CD4-positive, alpha-beta memory T cell (primary cell): Measurements from ENCODE around the gene WDR93. TPM values are rescaled to one million over a fixed set of nuclear protein-coding genes. Genes with fewer than 3 reads are reported as not detected.

Experiments used
- CTCF ChIA-PET: fragments of 350-600 bp; sonication (Branson Sonifier 250); formaldehyde crosslinking; loops from one replicate; lab custom pipeline; 2021; ENCODE audit warnings: inconsistent platforms; ENCODE audit not compliant: partially characterized antibody; lab: Charles Lee
- POLR2A ChIA-PET: fragments of 350-600 bp; sonication (Branson Sonifier 250); formaldehyde crosslinking; loops from one replicate; lab custom pipeline; 2021; ENCODE audit not compliant: partially characterized antibody; lab: Charles Lee
- DNase-seq, 5 donors: peaks; one replicate each; pipeline versions ENCODE4 v3.0.0 to v3.0.0-alpha.2; 2020 to 2022; ENCODE audit warnings: mixed read lengths in 1 of 5
- H3K27ac ChIP-seq: one replicate; pipeline ENCODE4 v1.7.0; 2013; ENCODE audit warnings: low read depth, low read length
- H3K27me3 ChIP-seq: 2 replicates; pipeline ENCODE4 v1.7.0; 2013; ENCODE audit warnings: mild to moderate bottlenecking, low read length, moderate library complexity; ENCODE audit not compliant: insufficient read depth
- H3K36me3 ChIP-seq: 2 replicates; pipeline ENCODE4 v1.7.0; 2013; ENCODE audit warnings: mild to moderate bottlenecking, low read length, moderate library complexity; ENCODE audit not compliant: insufficient read depth
- H3K4me1 ChIP-seq: 2 replicates; pipeline ENCODE4 v1.7.0; 2013; ENCODE audit warnings: mild to moderate bottlenecking, low read length, moderate library complexity; ENCODE audit not compliant: insufficient read depth
- H3K4me3 ChIP-seq, 2 donors: one replicate each; pipeline ENCODE4 v1.7.0; 2013; ENCODE audit warnings: low read length in 2 of 2, mild to moderate bottlenecking in 1 of 2
- H3K9me3 ChIP-seq, 2 donors: one replicate each; pipeline ENCODE4 v1.7.0; 2013; ENCODE audit warnings: low read length in 2 of 2, control low read depth in 1 of 2; ENCODE audit not compliant: control insufficient read depth in 1 of 2
- H3K27ac Mint-ChIP-seq, 7 donors: one replicate each; pipeline ENCODE4 v1.8.0; 2020 to 2021; ENCODE audit warnings: mixed read lengths in 7 of 7, mild to moderate bottlenecking in 6 of 7, inconsistent platforms in 3 of 7, moderate library complexity in 3 of 7
- H3K27me3 Mint-ChIP-seq, 2 donors: one replicate each; pipeline ENCODE4 v1.8.0; 2020 to 2021; ENCODE audit warnings: mixed read lengths in 2 of 2
- H3K36me3 Mint-ChIP-seq, 2 donors: one replicate each; pipeline ENCODE4 v1.8.0; 2020 to 2021; ENCODE audit warnings: mixed read lengths in 2 of 2, inconsistent platforms in 1 of 2, mild to moderate bottlenecking in 1 of 2
- H3K4me1 Mint-ChIP-seq, 4 donors: one replicate each; pipeline ENCODE4 v1.8.0; 2020 to 2021; ENCODE audit warnings: mixed read lengths in 4 of 4, mild to moderate bottlenecking in 1 of 4
- H3K4me3 Mint-ChIP-seq, 8 donors: one replicate each; pipeline ENCODE4 v1.8.0; 2020 to 2021; ENCODE audit warnings: mixed read lengths in 8 of 8, mild to moderate bottlenecking in 7 of 8, moderate library complexity in 6 of 8, inconsistent platforms in 3 of 8
- H3K9me3 Mint-ChIP-seq, 8 donors: one replicate each; pipeline ENCODE4 v1.8.0; 2020 to 2021; ENCODE audit warnings: mixed read lengths in 8 of 8, mild to moderate bottlenecking in 5 of 8, inconsistent platforms in 3 of 8, moderate library complexity in 1 of 8
- intact Hi-C: fragments of 100-400 bp; cut with micrococcal nuclease; formaldehyde crosslinking; loops from one replicate; pipeline ENCODE4 v1.15.1; 2023
- polyA plus RNA-seq, 2 donors: library from polyadenylated mRNA; unstranded; fragments of 300-500 nt; fragmentation: Illumina TruSeq; gene quantifications; one replicate each; pipeline ENCODE4 v1.2.3, GENCODE V29; 2021
- total RNA-seq, 2 experiments: library from RNA; stranded (reverse); gene quantifications; one replicate each; pipeline ENCODE4 v1.2.3, GENCODE V29; 2021

Gene WDR93
- total and polyA plus RNA-seq, 4 experiments from 2014 or later, result not detected

GRCh38 chr15:89740137-89740536, 49.5 kb downstream of the WDR93 start:
- Mint-ChIP-seq H3K27me3 (peaks cover 9 to 12% of the 10 kb centered on the region in 2 donors), H3K36me3 (no peaks in the 10 kb centered on the region), H3K9me3 (peaks cover 0 to 2% (median 0%) of the 10 kb centered on the region in 8 donors), H3K4me1 (peaks cover 0 to 7% (median 2%) of the 10 kb centered on the region in 4 donors), H3K27ac (no peak overlapping the region), H3K4me3 (no peak overlapping the region)
- H3K36me3 ChIP-seq, result no peaks in the 10 kb centered on the region
- ChIA-PET CTCF (interaction anchor here (0.6 to 2.3 kb wide), 14 partner anchors 9 to 346 kb away, joined by 3 to 49 read pairs (median 7); partner anchors contain the start of gene MESP1), POLR2A (interaction anchor here (1.0 kb wide), 1 partner anchor 10 kb away, joined by 5 read pairs; no protein-coding TSS in a partner anchor)
- DNase-seq, result peak; percentile 50 to 67 (median 64)
- intact Hi-C loops, result loop anchor here (1.0 kb wide), 2 partner anchors 135 to 331 kb away; no protein-coding TSS in a partner anchor
- no peaks in the 10 kb centered on the region for H3K27me3 ChIP-seq
- no peak overlapping the region for H3K27ac ChIP-seq
- no peaks in the 10 kb centered on the region for H3K4me1 ChIP-seq
- no peaks in the 10 kb centered on the region for H3K9me3 ChIP-seq
- H3K4me3 ChIP-seq, result no peak overlapping the region

GRCh38 chr15:89743011-89743410, 52.4 kb downstream of the WDR93 start:
- POLR2A ChIA-PET, result no interaction called here
- no peak overlapping the region for H3K4me3 Mint-ChIP-seq
- H3K9me3 Mint-ChIP-seq, result peaks cover 0 to 2% (median 0%) of the 10 kb centered on the region in 8 donors

GRCh38 chr15:89743594-89743993, 53.0 kb downstream of the WDR93 start:
- Histone ChIP-seq H3K4me3 (no peak overlapping the region), H3K9me3 (no peaks in the 10 kb centered on the region), H3K4me1 (no peaks in the 10 kb centered on the region), H3K27ac (no peak overlapping the region), H3K36me3 (no peaks in the 10 kb centered on the region), H3K27me3 (no peaks in the 10 kb centered on the region)
- CTCF ChIA-PET, result interaction anchor here (0.5 to 1.8 kb wide), 3 partner anchors 10 to 732 kb away, joined by 3 to 8 read pairs (median 6); no protein-coding TSS in a partner anchor
- no peak overlapping the region for H3K4me3 Mint-ChIP-seq
- H3K36me3 Mint-ChIP-seq, result no peaks in the 10 kb centered on the region
- no peak overlapping the region for H3K27ac Mint-ChIP-seq
- POLR2A ChIA-PET, result no interaction called here
- peaks cover 0 to 2% (median 0%) of the 10 kb centered on the region in 8 donors for H3K9me3 Mint-ChIP-seq
- no peak for DNase-seq
- H3K27me3 Mint-ChIP-seq, result peaks cover 2% of the 10 kb centered on the region in 2 donors
- intact Hi-C loops, result no loop called here
- peaks cover 0 to 7% (median 2%) of the 10 kb centered on the region in 4 donors for H3K4me1 Mint-ChIP-seq

More at GRCh38 chr15:89743011-89743410, 52.4 kb downstream of the WDR93 start:
- CTCF ChIA-PET, result interaction anchor here (0.5 to 1.8 kb wide), 3 partner anchors 10 to 733 kb away, joined by 3 to 8 read pairs (median 6); no protein-coding TSS in a partner anchor
- DNase-seq, result no peak
- Mint-ChIP-seq H3K27ac (no peak overlapping the region), H3K36me3 (no peaks in the 10 kb centered on the region), H3K4me1 (peaks cover 0 to 7% (median 2%) of the 10 kb centered on the region in 4 donors), H3K27me3 (peaks cover 2% of the 10 kb centered on the region in 2 donors)
- Histone ChIP-seq H3K27ac (no peak overlapping the region), H3K9me3 (no peaks in the 10 kb centered on the region), H3K4me3 (no peak overlapping the region), H3K27me3 (no peaks in the 10 kb centered on the region), H3K36me3 (no peaks in the 10 kb centered on the region), H3K4me1 (no peaks in the 10 kb centered on the region)
- intact Hi-C loops, result no loop called here

DNA sequence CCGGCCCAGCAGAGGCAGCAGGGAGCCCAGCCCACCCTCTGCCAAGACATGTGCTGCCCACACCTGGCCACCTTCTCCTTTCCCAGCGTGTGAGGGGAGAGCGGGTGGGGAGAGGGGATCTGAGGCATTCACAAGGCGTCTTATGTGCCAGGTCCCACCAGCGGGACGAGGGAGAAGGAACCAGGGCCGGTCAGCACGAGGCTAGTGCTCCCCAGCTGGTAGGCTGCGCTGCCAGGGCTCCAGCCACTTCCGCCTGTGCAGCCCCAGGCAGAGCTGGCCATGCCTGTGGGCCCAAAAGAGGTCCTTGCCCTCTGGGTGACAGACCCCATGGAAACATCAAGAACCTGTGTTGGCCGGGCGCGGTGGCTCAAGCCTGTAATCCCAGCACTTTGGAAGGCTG, 54.5 kb downstream of the WDR93 start:
- no peak overlapping the region for H3K4me3 ChIP-seq
- peak overlapping the region in 1 of 7 donors; percentile 42 for H3K27ac Mint-ChIP-seq
- peaks cover 4% of the 10 kb centered on the region for H3K4me1 ChIP-seq
- H3K27me3 Mint-ChIP-seq, result peaks cover 2 to 5% of the 10 kb centered on the region in 2 donors
- DNase-seq, result no peak
- ChIA-PET POLR2A (no interaction called here), CTCF (no interaction called here)
- no peak overlapping the region for H3K4me3 Mint-ChIP-seq
- no peaks in the 10 kb centered on the region for H3K9me3 ChIP-seq
- no peaks in the 10 kb centered on the region for H3K27me3 ChIP-seq
- no peaks in the 10 kb centered on the region for H3K36me3 Mint-ChIP-seq
- H3K9me3 Mint-ChIP-seq, result peaks cover 0 to 2% (median 0%) of the 10 kb centered on the region in 8 donors
- intact Hi-C loops, result no loop called here
- H3K27ac ChIP-seq, result no peak overlapping the region
- H3K36me3 ChIP-seq, result no peaks in the 10 kb centered on the region
- H3K4me1 Mint-ChIP-seq, result peaks cover under 1 to 6% (median 1%) of the 10 kb centered on the region in 4 donors

GRCh38 chr15:89745768-89746167, 55.2 kb downstream of the WDR93 start:
- Mint-ChIP-seq H3K4me1 (peaks cover 0 to 6% (median 0%) of the 10 kb centered on the region in 4 donors), H3K27me3 (peaks cover 2 to 5% of the 10 kb centered on the region in 2 donors), H3K36me3 (no peaks in the 10 kb centered on the region), H3K9me3 (peaks cover 0 to 2% (median 0%) of the 10 kb centered on the region in 8 donors), H3K4me3 (no peak overlapping the region), H3K27ac (no peak overlapping the region)
- Histone ChIP-seq H3K9me3 (no peaks in the 10 kb centered on the region), H3K4me1 (peaks cover 4% of the 10 kb centered on the region), H3K36me3 (no peaks in the 10 kb centered on the region), H3K27me3 (no peaks in the 10 kb centered on the region), H3K27ac (no peak overlapping the region), H3K4me3 (no peak overlapping the region)
- no peak for DNase-seq
- intact Hi-C loops, result no loop called here
- ChIA-PET POLR2A (no interaction called here), CTCF (no interaction called here)

DNA sequence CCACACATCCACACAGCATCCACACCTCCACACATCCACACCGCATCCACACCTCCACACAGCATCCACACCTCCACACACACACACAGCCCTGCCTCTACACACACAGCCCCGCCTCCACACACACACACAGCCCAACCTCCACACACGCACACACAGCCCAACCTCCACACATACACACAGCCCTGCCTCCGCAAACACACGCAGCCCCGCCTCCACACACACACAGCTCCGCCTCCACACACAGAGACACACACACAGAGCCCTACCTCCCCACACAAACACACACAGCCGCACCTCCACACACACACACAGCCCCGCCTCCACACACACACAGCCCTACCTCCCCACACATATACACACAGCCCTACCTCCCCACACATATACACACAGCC, 55.8 kb downstream of the WDR93 start:
- no peak overlapping the region for H3K4me3 ChIP-seq
- H3K27ac ChIP-seq, result no peak overlapping the region
- Mint-ChIP-seq H3K9me3 (peaks cover 0 to 2% (median 0%) of the 10 kb centered on the region in 8 donors), H3K27ac (no peak overlapping the region), H3K4me1 (peaks cover 0 to 6% (median 0%) of the 10 kb centered on the region in 4 donors), H3K4me3 (no peak overlapping the region), H3K27me3 (peaks cover 2 to 5% of the 10 kb centered on the region in 2 donors), H3K36me3 (no peaks in the 10 kb centered on the region)
- intact Hi-C loops, result no loop called here
- no peaks in the 10 kb centered on the region for H3K27me3 ChIP-seq
- no peaks in the 10 kb centered on the region for H3K36me3 ChIP-seq
- DNase-seq, result no peak
- ChIA-PET POLR2A (no interaction called here), CTCF (no interaction called here)
- H3K4me1 ChIP-seq, result peaks cover 7% of the 10 kb centered on the region
- no peaks in the 10 kb centered on the region for H3K9me3 ChIP-seq

DNA sequence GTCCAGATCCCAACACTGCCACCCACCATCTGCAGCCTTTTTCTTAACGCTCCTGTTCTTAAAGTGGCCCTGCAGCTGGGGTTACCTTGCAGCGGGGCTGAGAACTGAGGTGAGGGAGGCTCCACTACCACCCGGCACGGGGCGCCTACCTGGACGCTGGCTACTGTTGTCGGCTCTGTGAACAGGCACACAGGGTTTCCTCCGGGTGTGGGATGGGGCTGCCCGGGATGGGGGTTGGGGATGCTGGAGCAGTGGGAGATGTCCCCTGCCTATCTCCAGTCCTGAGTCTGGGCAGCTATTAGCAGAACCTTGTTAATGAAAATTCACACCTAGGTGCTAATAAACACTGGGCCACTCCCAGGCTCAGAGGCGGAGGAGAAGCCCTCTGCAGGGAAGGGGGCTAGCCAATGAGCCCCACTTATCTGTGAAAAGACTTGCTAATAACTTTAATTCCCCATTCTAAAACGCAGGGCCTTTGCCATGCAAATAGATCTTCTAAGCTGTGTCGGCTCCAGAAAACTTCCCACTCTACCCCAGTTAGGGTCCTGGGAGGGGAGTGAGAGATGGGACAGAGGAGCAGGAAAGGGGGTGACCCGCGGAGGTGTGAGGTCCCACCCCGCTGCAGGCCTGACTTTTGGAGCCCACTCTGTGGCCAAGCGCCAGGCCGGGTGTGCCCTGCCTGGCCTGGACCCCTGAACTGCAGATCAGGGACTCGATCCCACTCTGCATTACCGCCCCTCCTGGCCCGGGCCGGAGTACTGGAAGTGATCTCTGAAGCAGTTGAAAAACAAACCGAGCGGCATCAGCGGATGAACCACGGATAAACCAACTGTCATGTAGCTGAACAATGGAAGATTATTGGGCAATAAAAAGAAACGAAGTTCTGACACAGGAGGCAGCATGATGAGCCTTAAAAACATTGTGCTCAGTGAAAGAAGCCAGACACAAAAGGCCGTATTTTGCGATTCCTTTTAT, 57.4 kb downstream of the WDR93 start:
- H3K4me3 Mint-ChIP-seq, result peak overlapping the region in 5 of 8 donors; percentile 3 to 59 (median 33)

More for the DNA sequence above, 57.4 kb downstream of the WDR93 start:
- no peak overlapping the region for H3K27ac Mint-ChIP-seq
- H3K36me3 Mint-ChIP-seq, result no peaks in the 10 kb centered on the region
- intact Hi-C loops, result no loop called here
- DNase-seq, result no peak
- ChIA-PET CTCF (interaction anchor here (0.9 kb wide), 1 partner anchor 127 kb away, joined by 5 read pairs; no protein-coding TSS in a partner anchor), POLR2A (no interaction called here)
- Histone ChIP-seq H3K9me3 (no peaks in the 10 kb centered on the region), H3K36me3 (no peaks in the 10 kb centered on the region), H3K4me1 (peaks cover 9% of the 10 kb centered on the region), H3K27ac (no peak overlapping the region), H3K27me3 (no peaks in the 10 kb centered on the region), H3K4me3 (no peak overlapping the region)
- H3K9me3 Mint-ChIP-seq, result peaks cover 0 to under 1% (median 0%) of the 10 kb centered on the region in 8 donors
- peaks cover 0 to 6% (median 0%) of the 10 kb centered on the region in 4 donors for H3K4me1 Mint-ChIP-seq
- peaks cover 5% of the 10 kb centered on the region in 2 donors for H3K27me3 Mint-ChIP-seq
